ENCODE results near the gene PITPNB.

The PITPNB gene

GRCh38 chr22:27918341-27919221 is 475 bp downstream of the PITPNB start:
- peak; percentile 69 to 74 for DNase-seq

GRCh38 chr22:27915986-27916385 is 3.1 kb downstream of the PITPNB start:
- DNase-seq, result no peak

GRCh38 chr22:27913162-27913741 is 5.8 kb downstream of the PITPNB start:
- DNase-seq, result no peak

GRCh38 chr22:27912101-27912500 is 7.0 kb downstream of the PITPNB start:
- DNase-seq, result no peak

GRCh38 chr22:27911330-27911729 is 7.7 kb downstream of the PITPNB start:
- no peak for DNase-seq

- DNase-seq, result no peak
Observed at GRCh38 chr22:27906241-27906640, 12.8 kb downstream of the PITPNB start.

- no peak for DNase-seq
Observed at GRCh38 chr22:27905653-27906052, 13.4 kb downstream of the PITPNB start.

GRCh38 chr22:27903805-27904473 is 15.1 kb downstream of the PITPNB start:
- no peak for DNase-seq

- DNase-seq, result no peak
Observed at GRCh38 chr22:27900153-27900552, 18.9 kb downstream of the PITPNB start.

- DNase-seq, result peak; percentile 36 to 55
Observed at GRCh38 chr22:27896245-27896644, 22.8 kb downstream of the PITPNB start.

GRCh38 chr22:27895600-27895999 is 23.5 kb downstream of the PITPNB start:
- DNase-seq, result no peak

GRCh38 chr22:27892811-27893210 is 26.2 kb downstream of the PITPNB start:
- no peak for DNase-seq

GRCh38 chr22:27892064-27892463 is 27.0 kb downstream of the PITPNB start:
- no peak for DNase-seq

- no peak for DNase-seq
Observed at GRCh38 chr22:27888310-27888709, 30.7 kb downstream of the PITPNB start.

GRCh38 chr22:27886843-27887151 is 32.3 kb downstream of the PITPNB start:
- no peak for DNase-seq

- peak; percentile 43 to 56 for DNase-seq
Observed at GRCh38 chr22:27885977-27886842, 32.8 kb downstream of the PITPNB start.

GRCh38 chr22:27883656-27884350 is 35.3 kb downstream of the PITPNB start:
- DNase-seq, result no peak

- DNase-seq, result no peak
Observed at GRCh38 chr22:27882507-27883290, 36.4 kb downstream of the PITPNB start.

GRCh38 chr22:27881421-27881820 is 37.6 kb downstream of the PITPNB start:
- DNase-seq, result no peak

- DNase-seq, result no peak
Observed at GRCh38 chr22:27880778-27881394, 38.2 kb downstream of the PITPNB start.

- DNase-seq, result no peak
Observed at GRCh38 chr22:27879923-27880322, 39.1 kb downstream of the PITPNB start.
